MM.1S (cell line): ENCODE data around the gene LONRF2.

Experiments
- DNase-seq: peaks from one replicate; pipeline ENCODE4 v3.0.0-alpha.2; 2015
- H2AFZ ChIP-seq: fragments of 300-600 bp; sonication (generic); 2 replicates; pipeline ENCODE4 v1.6.0; 2016; ENCODE audit warnings: antibody characterized with exemption, low read length
- H3F3A ChIP-seq: fragments of 300-600 bp; sonication (generic); 2 replicates; pipeline ENCODE4 v1.6.1; 2016; ENCODE audit warnings: mild to moderate bottlenecking, antibody characterized with exemption, low read length, moderate library complexity, mixed read lengths; ENCODE audit not compliant: insufficient read depth
- H3K27ac ChIP-seq: fragments of 300-600 bp; sonication (generic); 2 replicates; pipeline ENCODE4 v1.5.1; 2016; ENCODE audit warnings: mild to moderate bottlenecking, low read length
- H3K27me3 ChIP-seq: fragments of 300-600 bp; sonication (generic); replicated peaks from 2 replicates; pipeline ENCODE4 v1.6.0; 2016; ENCODE audit warnings: low read length; ENCODE audit not compliant: insufficient read depth
- H3K36me3 ChIP-seq: fragments of 300-600 bp; sonication (generic); replicated peaks from 2 replicates; pipeline ENCODE4 v1.6.1; 2016; ENCODE audit warnings: mild to moderate bottlenecking, low read length, mixed read lengths; ENCODE audit not compliant: insufficient read depth
- H3K4me1 ChIP-seq: fragments of 300-600 bp; sonication (generic); 2 replicates; pipeline ENCODE4 v1.6.1; 2016; ENCODE audit warnings: low read length, mixed read lengths
- H3K4me2 ChIP-seq: fragments of 300-600 bp; sonication (generic); 2 replicates; pipeline ENCODE4 v1.6.0; 2016; ENCODE audit warnings: low read depth, low read length
- H3K4me3 ChIP-seq: fragments of 300-600 bp; sonication (generic); 2 replicates; pipeline ENCODE4 v1.5.1; 2016; ENCODE audit warnings: low read length, mixed read lengths
- H3K79me2 ChIP-seq: fragments of 300-600 bp; sonication (generic); 2 replicates; pipeline ENCODE4 v1.6.1; 2016; ENCODE audit warnings: mixed run types, low read length, mixed read lengths
- H3K9ac ChIP-seq: fragments of 300-600 bp; sonication (generic); 2 replicates; pipeline ENCODE4 v1.6.1; 2016; ENCODE audit warnings: low read length, mixed read lengths
- H3K9me2 ChIP-seq: fragments of 300-600 bp; sonication (generic); replicated peaks from 2 replicates; pipeline ENCODE4 v1.6.1; 2016; ENCODE audit warnings: mild to moderate bottlenecking, low read length, mixed read lengths; ENCODE audit not compliant: insufficient read depth
- H3K9me3 ChIP-seq: fragments of 300-600 bp; sonication (generic); replicated peaks from 2 replicates; pipeline ENCODE4 v1.6.1; 2016; ENCODE audit warnings: mild to moderate bottlenecking, low read length, mixed read lengths; ENCODE audit not compliant: insufficient read depth
- H4K20me1 ChIP-seq: fragments of 300-600 bp; sonication (generic); 2 replicates; pipeline ENCODE4 v1.6.1; 2016; ENCODE audit warnings: mild to moderate bottlenecking, low read length, moderate library complexity, mixed read lengths; ENCODE audit not compliant: insufficient read depth
- EZH2 ChIP-seq: fragments of 300-600 bp; sonication (generic); optimal IDR thresholded peaks from 2 replicates; pipeline ENCODE3; 2017; ENCODE audit warnings: low read depth, mild to moderate bottlenecking, antibody characterized with exemption, low read length, mixed read lengths
- EZH2phosphoT487 ChIP-seq: fragments of 300-600 bp; sonication (generic); IDR thresholded peaks from 2 replicates; pipeline ENCODE4 v1.6.1; 2018; ENCODE audit warnings: antibody characterized with exemption, low read length
- TF ChIP-seq, protein P1 (sequence below): fragments of 300-600 bp; sonication (generic); IDR thresholded peaks from 2 replicates; pipeline ENCODE4 v1.5.1; 2016; ENCODE audit warnings: antibody characterized with exemption, low read length, mixed read lengths

The LONRF2 gene

DNA sequence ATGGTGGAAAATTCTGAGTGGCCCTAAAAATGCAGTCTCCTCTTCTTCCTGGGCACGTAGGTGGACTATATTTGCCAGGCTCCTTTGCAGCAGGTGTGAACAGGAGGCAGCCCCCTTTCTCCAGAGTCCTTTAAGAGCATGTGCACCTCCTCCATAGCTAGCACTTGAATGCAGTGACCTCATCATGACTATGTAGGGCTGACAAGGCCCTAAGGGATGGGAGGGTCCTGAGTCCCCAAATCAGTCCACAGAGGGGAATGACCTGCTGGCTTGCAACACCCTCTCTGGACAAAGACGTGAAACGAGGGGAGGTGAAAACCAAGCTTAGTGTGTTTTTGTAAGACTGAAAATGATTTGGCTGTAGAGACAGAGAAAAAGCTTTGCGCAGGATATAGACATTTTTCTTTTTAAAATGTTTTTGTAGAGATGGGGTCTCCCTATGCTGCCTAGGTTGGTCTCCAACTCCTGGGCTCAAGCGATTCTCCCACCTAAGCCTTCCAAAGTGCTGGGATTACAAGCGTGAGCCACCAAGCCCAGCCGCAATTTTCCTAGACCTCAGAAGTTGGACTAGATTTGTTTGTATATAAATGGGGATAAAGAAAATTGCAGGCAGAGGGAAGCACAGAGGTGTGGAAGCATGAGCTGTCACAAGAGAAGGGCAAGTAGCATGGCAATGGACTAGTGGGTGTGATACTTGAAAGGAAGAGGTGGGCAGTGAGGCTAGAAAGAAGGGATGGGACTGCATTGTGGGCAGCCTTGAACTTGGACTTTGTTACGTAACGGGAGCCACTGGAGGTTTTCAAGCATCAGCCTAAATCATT lies 28.8 kb downstream of the LONRF2 start:
- no peak overlapping the region for H3K4me3 ChIP-seq
- H3K9ac ChIP-seq = no peak overlapping the region
- no peak overlapping the region for H3K4me2 ChIP-seq
- no peaks in the 10 kb centered on the region for H3K9me3 ChIP-seq
- H3K79me2 ChIP-seq = no peaks in the 10 kb centered on the region
- H3F3A ChIP-seq = no peaks in the 10 kb centered on the region
- H3K4me1 ChIP-seq = no peaks in the 10 kb centered on the region
- H3K36me3 ChIP-seq = no peaks in the 10 kb centered on the region
- H3K27me3 ChIP-seq = no peaks in the 10 kb centered on the region
- no peaks in the 10 kb centered on the region for H4K20me1 ChIP-seq
- H2AFZ ChIP-seq = no peak overlapping the region
- TF ChIP-seq, protein P1, sequence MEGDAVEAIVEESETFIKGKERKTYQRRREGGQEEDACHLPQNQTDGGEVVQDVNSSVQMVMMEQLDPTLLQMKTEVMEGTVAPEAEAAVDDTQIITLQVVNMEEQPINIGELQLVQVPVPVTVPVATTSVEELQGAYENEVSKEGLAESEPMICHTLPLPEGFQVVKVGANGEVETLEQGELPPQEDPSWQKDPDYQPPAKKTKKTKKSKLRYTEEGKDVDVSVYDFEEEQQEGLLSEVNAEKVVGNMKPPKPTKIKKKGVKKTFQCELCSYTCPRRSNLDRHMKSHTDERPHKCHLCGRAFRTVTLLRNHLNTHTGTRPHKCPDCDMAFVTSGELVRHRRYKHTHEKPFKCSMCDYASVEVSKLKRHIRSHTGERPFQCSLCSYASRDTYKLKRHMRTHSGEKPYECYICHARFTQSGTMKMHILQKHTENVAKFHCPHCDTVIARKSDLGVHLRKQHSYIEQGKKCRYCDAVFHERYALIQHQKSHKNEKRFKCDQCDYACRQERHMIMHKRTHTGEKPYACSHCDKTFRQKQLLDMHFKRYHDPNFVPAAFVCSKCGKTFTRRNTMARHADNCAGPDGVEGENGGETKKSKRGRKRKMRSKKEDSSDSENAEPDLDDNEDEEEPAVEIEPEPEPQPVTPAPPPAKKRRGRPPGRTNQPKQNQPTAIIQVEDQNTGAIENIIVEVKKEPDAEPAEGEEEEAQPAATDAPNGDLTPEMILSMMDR = no peak
- TF ChIP-seq EZH2 (no peak), EZH2phosphoT487 (no peak)
- no peak overlapping the region for H3K27ac ChIP-seq
- H3K9me2 ChIP-seq = no peaks in the 10 kb centered on the region
- DNase-seq = no peak

DNA sequence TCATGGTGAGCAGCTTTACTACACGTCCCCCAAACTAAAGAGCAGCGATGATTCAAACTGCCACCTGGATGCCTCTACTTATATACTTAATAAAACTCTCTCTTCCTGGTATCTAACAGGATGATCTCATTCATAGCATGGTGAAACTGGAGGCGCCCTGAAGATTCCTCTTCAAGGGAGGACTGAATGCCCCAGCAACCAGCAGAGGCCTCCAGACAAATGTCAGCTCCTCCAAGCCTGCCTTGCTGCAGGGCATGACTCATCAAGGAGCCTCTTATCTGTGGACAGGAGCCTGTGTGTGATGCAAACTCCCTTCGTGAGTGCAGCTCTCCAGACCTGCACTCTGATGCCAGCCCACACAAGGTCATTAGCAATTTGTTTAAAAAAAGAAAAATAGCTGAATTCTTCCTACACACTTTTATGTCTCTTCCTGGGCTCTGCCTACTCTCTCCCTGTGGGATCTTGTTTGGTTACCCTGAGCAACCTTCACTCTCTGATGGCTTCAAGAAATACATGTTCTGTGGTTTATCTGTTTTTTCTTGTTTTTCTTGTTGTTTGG lies 30.2 kb downstream of the LONRF2 start:
- Histone ChIP-seq H3K9me3 (no peaks in the 10 kb centered on the region), H3K27ac (no peak overlapping the region), H3K4me1 (no peaks in the 10 kb centered on the region), H3K4me2 (no peak overlapping the region), H3K36me3 (no peaks in the 10 kb centered on the region), H3K9me2 (no peaks in the 10 kb centered on the region), H4K20me1 (no peaks in the 10 kb centered on the region), H3F3A (no peaks in the 10 kb centered on the region), H3K9ac (no peak overlapping the region), H3K79me2 (no peaks in the 10 kb centered on the region), H3K4me3 (no peak overlapping the region), H3K27me3 (no peaks in the 10 kb centered on the region), H2AFZ (no peak overlapping the region)
- no peak for TF ChIP-seq EZH2
- DNase-seq = no peak

DNA sequence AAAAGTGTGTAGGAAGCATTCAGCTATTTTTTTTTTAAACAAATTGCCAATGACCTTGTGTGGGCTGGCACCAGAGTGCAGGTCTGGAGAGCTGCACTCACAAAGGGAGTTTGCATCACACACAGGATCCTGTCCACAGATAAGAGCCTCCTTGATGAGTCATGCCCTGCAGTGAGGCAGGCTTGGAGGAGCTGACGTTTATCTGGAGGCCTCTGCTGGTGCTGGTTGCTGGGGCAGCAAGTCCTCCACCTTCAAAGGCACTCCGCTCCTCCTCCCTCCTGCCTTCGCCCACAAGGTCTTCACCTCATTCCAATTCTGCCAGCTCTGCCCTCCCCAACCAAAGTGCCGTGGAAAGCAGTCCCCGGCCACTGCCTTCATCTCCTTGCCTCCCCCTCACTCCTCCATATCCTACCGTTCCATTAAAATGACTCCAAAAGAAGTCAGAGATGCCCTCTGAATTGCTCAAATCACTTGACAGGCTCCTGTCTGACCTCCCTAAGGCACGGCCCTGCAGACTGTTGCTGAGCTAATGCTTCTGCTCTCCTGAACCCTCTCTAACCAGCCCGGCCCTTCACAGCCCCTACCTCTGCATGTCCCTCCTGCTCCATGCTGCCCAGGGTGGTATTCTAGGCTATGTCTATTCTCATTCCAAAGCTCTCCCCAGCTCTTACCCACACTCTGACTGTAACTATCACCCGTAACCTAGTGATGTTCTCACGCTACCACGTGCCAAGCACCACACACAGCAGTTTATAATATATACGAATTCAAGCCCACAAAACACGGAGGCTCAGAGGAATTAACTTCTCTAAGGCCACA lies 30.9 kb downstream of the LONRF2 start:
- Histone ChIP-seq H3K9ac (no peak overlapping the region), H3K9me2 (no peaks in the 10 kb centered on the region), H2AFZ (no peak overlapping the region), H3K4me3 (no peak overlapping the region), H3K36me3 (no peaks in the 10 kb centered on the region), H3K27ac (no peak overlapping the region), H3K4me2 (no peak overlapping the region), H3K9me3 (no peaks in the 10 kb centered on the region), H3K4me1 (no peaks in the 10 kb centered on the region), H3K27me3 (no peaks in the 10 kb centered on the region), H3F3A (no peaks in the 10 kb centered on the region), H4K20me1 (no peaks in the 10 kb centered on the region), H3K79me2 (no peaks in the 10 kb centered on the region)
- TF ChIP-seq, protein P1 = no peak
- TF ChIP-seq EZH2phosphoT487 = no peak
- no peak for TF ChIP-seq EZH2
- no peak for DNase-seq
